Stimulated activated memory B cell treated with anti-CD40 and anti-IgM and Interleukin-4, amounts not matched to agents 10 μg/mL and 1 μg/mL and 100 μg/mL, for 72 hours (primary cell): Measurements from ENCODE around the gene CACNA2D4.
"Not testable (repeated sequence)": the region's sequence is repeated elsewhere in the genome, so short reads cannot be mapped to it uniquely, and the experiment has no call there.

Source experiments
- ATAC-seq: fragments of 150-1000 bp; cut with Tn5 transposase; 2 replicates; pipeline ENCODE4 v1.10.0; 2021
- H3K27ac Mint-ChIP-seq: one replicate; pipeline ENCODE4 v1.8.0; 2022; ENCODE audit warnings: mild to moderate bottlenecking, mixed read lengths
- H3K27me3 Mint-ChIP-seq: one replicate; pipeline ENCODE4 v1.8.0; 2022; ENCODE audit warnings: mixed read lengths
- H3K36me3 Mint-ChIP-seq: one replicate; pipeline ENCODE4 v1.8.0; 2022; ENCODE audit warnings: mixed read lengths
- H3K4me1 Mint-ChIP-seq: one replicate; pipeline ENCODE4 v1.8.0; 2022; ENCODE audit warnings: mixed read lengths
- H3K4me3 Mint-ChIP-seq: one replicate; pipeline ENCODE4 v1.8.0; 2022; ENCODE audit warnings: mild to moderate bottlenecking, moderate library complexity, mixed read lengths
- H3K9me3 Mint-ChIP-seq: one replicate; pipeline ENCODE4 v1.8.0; 2022; ENCODE audit warnings: mixed read lengths

CACNA2D4 gene

DNA sequence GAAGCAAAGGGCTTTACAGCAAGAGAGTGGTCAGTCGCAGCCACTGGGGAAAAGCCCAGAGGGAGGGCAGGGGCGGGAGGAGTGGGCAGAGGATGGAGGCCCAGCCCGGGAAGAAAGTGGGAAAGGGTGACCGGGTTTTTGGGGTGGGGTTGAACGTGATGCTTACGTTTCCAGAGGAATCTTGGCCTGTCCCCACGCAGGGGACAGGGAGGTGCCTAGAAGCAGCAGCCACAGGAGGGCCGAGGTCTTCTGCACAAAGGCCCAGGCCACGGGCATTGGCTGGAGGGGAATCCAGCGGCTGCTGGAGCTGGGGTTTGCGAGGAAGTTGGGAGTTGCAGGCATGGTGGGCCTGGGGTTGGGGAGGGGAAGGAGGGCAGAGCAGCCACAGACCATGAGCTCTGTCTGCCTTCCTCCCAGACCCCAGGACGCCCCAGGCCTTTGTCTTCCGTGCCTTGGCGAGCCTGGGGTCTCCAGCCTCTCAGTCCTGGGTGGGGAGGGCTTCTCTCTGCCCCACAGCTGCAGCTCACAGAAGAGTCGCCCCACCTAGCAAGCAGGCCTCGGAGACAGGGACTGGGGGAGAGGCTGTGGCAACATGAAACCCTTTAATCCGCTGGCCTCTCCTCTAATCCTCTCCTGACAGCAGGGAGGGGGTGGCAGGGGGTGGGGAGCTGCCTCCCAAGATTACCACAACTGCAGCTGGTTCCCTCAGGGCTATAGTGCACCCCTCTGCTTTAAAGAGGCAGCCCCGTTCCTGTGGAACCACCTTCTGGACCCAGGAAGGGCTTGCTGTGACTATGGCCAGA is at the start of gene CACNA2D4:
TSS of gene CACNA2D4 (minus strand) at position 572 of the 803 bp plus-strand sequence. CDS start at position 393, 179 bp downstream.
- Mint-ChIP-seq H3K9me3 (peaks cover under 1% of the 10 kb centered on the region), H3K36me3 (peaks cover 18% of the 10 kb centered on the region), H3K27ac (peak within 1 kb of the TSS; percentile 99), H3K27me3 (peaks cover 13% of the 10 kb centered on the region), H3K4me3 (peak within 1 kb of the TSS; percentile 98), H3K4me1 (peaks cover 48% of the 10 kb centered on the region)
- no peak for ATAC-seq

DNA sequence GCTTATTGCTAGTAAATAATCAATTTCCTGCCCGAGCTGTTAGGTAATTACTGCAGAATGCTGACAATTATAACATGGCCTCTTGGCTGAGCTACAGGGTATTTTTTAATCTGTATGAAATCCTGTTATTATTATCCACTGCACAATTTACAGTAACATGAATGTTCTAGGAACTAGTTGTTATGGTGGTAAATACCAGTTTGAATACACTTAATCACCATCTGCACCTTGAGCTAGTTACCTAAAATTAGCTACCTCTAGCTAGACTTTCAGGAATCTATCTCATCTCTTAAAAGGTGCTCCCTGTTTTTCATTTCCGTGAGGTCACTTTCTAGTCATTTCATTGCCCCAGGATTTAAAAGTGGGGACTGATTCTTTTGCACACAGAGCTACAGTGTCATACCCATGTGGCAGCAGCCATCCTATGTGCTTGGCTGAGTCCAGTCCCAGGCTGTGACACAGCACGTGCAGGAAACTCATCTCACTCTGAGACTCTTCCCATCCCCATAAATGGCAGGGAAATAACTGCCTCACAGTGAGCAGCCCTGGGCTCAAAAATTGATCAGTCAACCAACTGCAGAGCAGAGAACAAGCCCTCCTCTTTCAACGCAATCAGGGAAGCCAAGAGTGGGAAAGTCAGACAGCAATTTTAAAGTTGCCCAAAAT is 48.2 kb upstream of the CACNA2D4 start:
- no peaks in the 10 kb centered on the region for H3K4me1 Mint-ChIP-seq

GRCh38 chr12:1965916-1966315 is 47.5 kb upstream of the CACNA2D4 start:
- H3K4me3 Mint-ChIP-seq, result no peak overlapping the region
- peaks cover 44% of the 10 kb centered on the region for H3K36me3 Mint-ChIP-seq
- no peaks in the 10 kb centered on the region for H3K4me1 Mint-ChIP-seq
- H3K27me3 Mint-ChIP-seq, result no peaks in the 10 kb centered on the region
- H3K27ac Mint-ChIP-seq, result no peak overlapping the region
- no peak for ATAC-seq
- no peaks in the 10 kb centered on the region for H3K9me3 Mint-ChIP-seq

More for the DNA sequence above, 48.2 kb upstream of the CACNA2D4 start:
- Mint-ChIP-seq H3K27ac (no peak overlapping the region), H3K4me3 (no peak overlapping the region), H3K36me3 (peaks cover 36% of the 10 kb centered on the region), H3K27me3 (no peaks in the 10 kb centered on the region), H3K9me3 (no peaks in the 10 kb centered on the region)
- no peak for ATAC-seq

GRCh38 chr12:1962051-1963020 is 43.9 kb upstream of the CACNA2D4 start:
- peaks cover 65% of the 10 kb centered on the region for H3K36me3 Mint-ChIP-seq
- H3K4me1 Mint-ChIP-seq, result no peaks in the 10 kb centered on the region
- no peak overlapping the region for H3K4me3 Mint-ChIP-seq
- H3K27ac Mint-ChIP-seq, result no peak overlapping the region
- no peaks in the 10 kb centered on the region for H3K27me3 Mint-ChIP-seq
- no peak for ATAC-seq
- H3K9me3 Mint-ChIP-seq, result peaks cover 3% of the 10 kb centered on the region

DNA sequence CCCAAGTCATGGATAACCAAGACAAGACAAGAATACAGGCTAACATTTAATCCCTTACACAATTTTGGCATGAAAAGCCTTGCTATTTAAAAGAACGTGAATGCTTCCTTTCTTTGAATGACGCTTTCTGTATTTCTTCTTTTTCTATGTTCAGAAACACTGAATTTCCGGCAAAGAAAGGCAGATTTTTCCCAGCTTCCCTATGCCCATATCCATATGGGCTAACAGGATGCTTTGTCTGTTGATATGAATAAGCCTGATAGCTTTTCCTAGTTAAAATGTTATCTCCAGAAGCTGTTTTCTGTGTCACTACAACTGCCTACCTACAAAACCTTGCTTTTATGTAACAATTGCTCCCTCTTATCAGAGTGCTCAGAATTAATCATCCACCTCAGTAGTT is 38.3 kb upstream of the CACNA2D4 start:
- Mint-ChIP-seq H3K9me3 (peaks cover 3% of the 10 kb centered on the region), H3K36me3 (peaks cover 52% of the 10 kb centered on the region), H3K4me3 (no peak overlapping the region), H3K27ac (no peak overlapping the region), H3K4me1 (no peaks in the 10 kb centered on the region), H3K27me3 (no peaks in the 10 kb centered on the region)
- ATAC-seq, result no peak

DNA sequence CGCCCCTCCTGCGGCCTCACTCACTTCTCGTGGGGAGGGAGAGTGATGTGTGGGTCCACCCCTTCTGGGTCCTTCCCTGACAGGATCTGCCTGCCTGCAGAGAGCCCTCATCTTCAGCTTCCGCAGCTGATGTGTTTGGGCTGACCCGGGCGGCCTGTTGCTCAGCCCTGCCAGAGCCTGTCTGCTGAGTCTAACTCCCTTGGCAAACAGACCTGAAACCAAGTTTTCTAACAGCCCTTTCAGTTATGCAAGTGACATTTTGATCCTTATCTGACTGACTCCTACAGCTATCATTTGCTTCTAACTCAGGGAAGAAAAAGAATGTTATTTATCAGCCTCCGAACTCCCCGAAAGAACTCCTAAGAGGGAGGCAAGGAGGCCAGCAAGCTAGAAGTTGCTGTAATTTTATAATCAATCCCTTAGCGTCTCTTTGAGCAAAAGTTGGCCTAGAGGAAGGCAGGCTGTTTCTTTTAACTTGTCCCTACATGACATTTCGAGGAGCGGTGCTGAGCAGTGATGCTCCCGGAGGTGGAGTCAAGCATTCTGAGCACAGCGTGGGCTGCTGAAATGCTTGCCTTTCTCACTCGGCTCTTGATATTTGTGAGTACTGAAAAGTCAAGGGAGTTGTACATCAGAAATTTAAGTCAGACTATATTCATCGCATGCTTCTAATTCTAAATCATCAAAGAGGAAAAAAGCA is 31.5 kb upstream of the CACNA2D4 start:
- H3K9me3 Mint-ChIP-seq, result peaks cover 3% of the 10 kb centered on the region
- no peak for ATAC-seq
- no peak overlapping the region for H3K4me3 Mint-ChIP-seq
- H3K27ac Mint-ChIP-seq, result no peak overlapping the region
- no peaks in the 10 kb centered on the region for H3K4me1 Mint-ChIP-seq
- peaks cover 78% of the 10 kb centered on the region for H3K36me3 Mint-ChIP-seq
- no peaks in the 10 kb centered on the region for H3K27me3 Mint-ChIP-seq

GRCh38 chr12:1948883-1949282 is 30.4 kb upstream of the CACNA2D4 start:
- no peaks in the 10 kb centered on the region for H3K27me3 Mint-ChIP-seq
- ATAC-seq, result no peak
- peaks cover 88% of the 10 kb centered on the region for H3K36me3 Mint-ChIP-seq
- H3K4me1 Mint-ChIP-seq, result no peaks in the 10 kb centered on the region
- H3K9me3 Mint-ChIP-seq, result peaks cover 3% of the 10 kb centered on the region
- H3K4me3 Mint-ChIP-seq, result no peak overlapping the region
- H3K27ac Mint-ChIP-seq, result no peak overlapping the region

DNA sequence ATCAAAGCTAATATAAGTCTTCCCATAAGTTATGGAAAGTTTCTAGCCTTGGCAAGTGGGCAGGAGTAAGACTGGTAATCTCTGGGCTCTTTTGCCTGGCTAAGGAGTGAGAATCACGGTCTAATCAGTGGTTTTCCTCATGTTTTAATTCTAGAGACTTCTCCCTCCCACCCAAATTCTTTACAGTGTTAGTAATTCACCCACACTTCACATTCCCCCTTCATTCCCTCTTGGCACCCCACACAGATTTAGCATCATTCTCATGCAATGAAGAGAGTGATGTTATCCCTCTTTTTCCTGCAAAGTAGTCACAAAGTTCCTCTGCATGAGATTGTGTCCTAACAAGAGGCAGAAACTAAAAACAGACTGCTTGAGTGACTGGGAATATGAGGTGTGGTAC is 28.6 kb upstream of the CACNA2D4 start:
- no peak overlapping the region for H3K27ac Mint-ChIP-seq
- no peaks in the 10 kb centered on the region for H3K27me3 Mint-ChIP-seq
- peaks cover 88% of the 10 kb centered on the region for H3K36me3 Mint-ChIP-seq

GRCh38 chr12:1946296-1946695 is 27.8 kb upstream of the CACNA2D4 start:
- Mint-ChIP-seq H3K36me3 (peaks cover 82% of the 10 kb centered on the region), H3K4me1 (no peaks in the 10 kb centered on the region), H3K27me3 (no peaks in the 10 kb centered on the region), H3K27ac (no peak overlapping the region), H3K4me3 (no peak overlapping the region), H3K9me3 (peaks cover 3% of the 10 kb centered on the region)
- ATAC-seq, result no peak

More for the DNA sequence above, 28.6 kb upstream of the CACNA2D4 start:
- Mint-ChIP-seq H3K9me3 (peaks cover 3% of the 10 kb centered on the region), H3K4me3 (no peak overlapping the region), H3K4me1 (no peaks in the 10 kb centered on the region)
- ATAC-seq, result no peak

- not testable (repeated sequence) for ATAC-seq, H3K27ac Mint-ChIP-seq, H3K4me1 Mint-ChIP-seq, H3K27me3 Mint-ChIP-seq, H3K9me3 Mint-ChIP-seq, H3K4me3 Mint-ChIP-seq
- H3K36me3 Mint-ChIP-seq, result peaks cover 81% of the 10 kb centered on the region
These were observed 27.1 kb upstream of the CACNA2D4 start for GRCh38 chr12:1945502-1945901.

DNA sequence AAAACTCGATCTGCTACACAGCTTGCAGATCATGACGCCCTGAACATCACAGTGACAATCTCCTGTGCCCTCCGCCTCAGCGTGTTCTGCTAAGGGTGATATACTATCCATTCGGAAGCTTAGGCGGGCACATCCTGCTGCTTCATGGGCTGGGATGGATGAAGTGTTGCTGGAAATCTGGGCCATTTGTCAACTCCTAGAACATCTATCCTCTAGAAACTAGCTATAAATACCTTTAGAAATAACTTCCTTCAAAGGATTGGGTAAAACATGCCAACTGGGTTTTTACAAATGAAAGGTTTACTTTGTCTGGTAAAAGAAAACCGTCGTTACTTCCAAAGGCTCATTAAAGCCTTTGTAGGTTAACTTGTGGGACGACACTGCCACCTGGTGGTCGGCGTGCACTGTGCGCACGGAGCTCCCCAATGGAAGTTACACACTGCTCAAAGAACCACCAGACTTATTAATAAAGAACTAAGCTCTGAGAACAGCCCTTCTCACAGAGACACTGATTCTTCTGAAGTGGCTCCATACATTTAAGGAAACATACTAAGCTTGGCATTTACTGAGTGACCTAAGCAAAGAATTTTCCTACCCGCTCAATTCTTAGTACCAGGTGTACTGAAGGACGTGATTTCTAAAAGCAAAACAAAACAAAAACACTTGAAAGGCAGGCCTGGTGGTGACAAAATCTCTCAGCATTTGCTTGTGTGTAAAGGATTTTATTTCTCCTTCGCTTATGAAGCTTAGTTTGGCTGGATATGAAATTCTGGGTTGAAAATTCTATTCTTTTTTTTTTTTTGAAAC is 21.6 kb upstream of the CACNA2D4 start:
- ATAC-seq, result peak; percentile 76
- Mint-ChIP-seq H3K27ac (no peak overlapping the region), H3K27me3 (no peaks in the 10 kb centered on the region), H3K9me3 (no peaks in the 10 kb centered on the region), H3K4me3 (no peak overlapping the region), H3K4me1 (peaks cover 6% of the 10 kb centered on the region), H3K36me3 (peaks cover 41% of the 10 kb centered on the region)

DNA sequence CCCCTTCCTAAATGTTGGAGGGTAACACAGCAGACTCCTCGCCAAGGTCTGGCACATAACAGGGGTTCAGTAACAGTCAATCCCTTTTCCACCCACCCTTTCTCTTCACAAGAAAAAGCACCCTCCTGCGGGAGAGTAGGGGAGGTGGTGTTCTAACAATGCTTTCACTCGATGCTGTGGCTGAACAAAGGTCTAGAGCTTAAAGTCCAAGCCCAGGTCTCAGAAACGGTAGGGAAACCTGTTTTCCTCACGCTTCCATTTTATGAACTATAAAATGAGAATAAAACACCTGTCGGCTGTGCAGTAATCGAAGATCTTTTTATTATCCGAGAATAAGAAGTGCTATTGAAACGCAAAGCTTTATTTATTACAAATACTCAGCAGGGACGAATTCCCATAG is 20.9 kb upstream of the CACNA2D4 start:
- no peak for ATAC-seq
- H3K27me3 Mint-ChIP-seq, result no peaks in the 10 kb centered on the region
- H3K36me3 Mint-ChIP-seq, result peaks cover 35% of the 10 kb centered on the region
- H3K27ac Mint-ChIP-seq, result no peak overlapping the region
- no peaks in the 10 kb centered on the region for H3K9me3 Mint-ChIP-seq
- H3K4me3 Mint-ChIP-seq, result no peak overlapping the region
- H3K4me1 Mint-ChIP-seq, result peaks cover 6% of the 10 kb centered on the region

DNA sequence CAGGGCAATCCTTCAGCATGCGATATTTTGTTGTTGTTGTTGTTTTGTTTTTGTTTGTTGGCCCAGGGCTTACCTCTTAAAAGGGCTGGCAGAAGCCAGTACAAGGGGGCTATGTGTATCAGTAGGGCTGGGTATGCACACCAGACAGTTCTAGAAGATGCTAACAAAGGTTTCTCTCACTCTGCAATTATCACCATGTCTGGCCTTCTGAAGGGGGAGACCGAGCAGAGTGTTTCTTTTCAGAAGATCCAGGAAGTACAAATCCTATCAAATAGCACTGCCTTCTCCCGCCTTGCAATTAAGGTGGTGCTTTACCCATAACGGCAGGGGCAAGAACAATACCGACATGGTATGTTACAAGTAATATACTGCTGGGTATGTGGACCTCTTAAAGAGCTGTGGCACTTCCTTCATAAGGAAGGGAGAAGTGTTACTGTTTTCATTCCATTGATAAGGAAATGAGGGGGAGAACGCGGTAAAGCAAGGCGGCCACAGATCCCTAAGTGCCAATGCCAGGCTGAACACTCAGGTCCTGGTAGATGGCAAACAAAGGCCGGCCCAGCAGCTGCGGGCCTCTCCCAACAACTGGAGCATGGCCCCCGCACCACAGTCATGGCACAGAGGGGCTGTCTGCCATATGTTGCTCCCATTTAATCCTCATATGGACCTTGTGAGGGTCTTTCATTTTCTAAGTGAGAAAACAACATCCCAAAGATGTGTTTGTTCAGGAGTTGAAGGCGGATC is 19.2 kb upstream of the CACNA2D4 start:
- no peak for ATAC-seq
- no peak overlapping the region for H3K4me3 Mint-ChIP-seq
- H3K9me3 Mint-ChIP-seq, result no peaks in the 10 kb centered on the region
- H3K27me3 Mint-ChIP-seq, result no peaks in the 10 kb centered on the region
- peaks cover 18% of the 10 kb centered on the region for H3K36me3 Mint-ChIP-seq
- H3K4me1 Mint-ChIP-seq, result peaks cover 23% of the 10 kb centered on the region
- no peak overlapping the region for H3K27ac Mint-ChIP-seq
